ENCODE measurements around the gene THSD4. TPM values are rescaled to one million over a fixed set of nuclear protein-coding genes. Genes with fewer than 3 reads are reported as not detected.

Gene THSD4
- total and polyA plus RNA-seq, 2 of the 8 experiments (the other 6 are each of a cell fraction or from before 2014, with no cell fraction given), result 2.5 to 6.2 TPM

- Histone ChIP-seq H2BK20ac (ENCODE audit: low read length) (no peak overlapping the region), H3K23me2 (ENCODE audit: low read depth, low read length) (no peaks in the 10 kb centered on the region), H3K4me2 (ENCODE audit: insufficient read depth in 1 of 2, low read depth in 2 of 2, low read length in 2 of 2) (no peak overlapping the region), H4K8ac (ENCODE audit: extremely low read depth, insufficient read depth, low read length) (no peak overlapping the region), H3K4me3 (ENCODE audit: extremely low read depth in 1 of 4, insufficient read depth in 2 of 4, low read depth in 3 of 4, low read length in 4 of 4) (no peak overlapping the region), H4K91ac (replicated peaks; ENCODE audit: insufficient read length, low read length) (no peak overlapping the region), H3K14ac (ENCODE audit: insufficient read length) (no peak overlapping the region), H2AK5ac (ENCODE audit: low read depth, low read length) (no peak overlapping the region), H3K9ac (replicated peaks in 1 of 4; ENCODE audit: extremely low read depth in 1 of 4, low read depth in 3 of 4, low read length in 3 of 4) (no peak overlapping the region), H3K27me3 (replicated peaks in 1 of 4; ENCODE audit: control insufficient read depth in 3 of 4, extremely low read depth in 1 of 4, insufficient read depth in 3 of 4, low read length in 3 of 4) (no peaks in the 10 kb centered on the region), H2BK5ac (ENCODE audit: low read depth, low read length) (no peak overlapping the region), H3K18ac (ENCODE audit: extremely low read depth, low read length) (no peak overlapping the region), H3K36me3 (ENCODE audit: control insufficient read depth in 2 of 4, insufficient read depth in 4 of 4, low read length in 3 of 4) (no peaks in the 10 kb centered on the region), H3K4ac (replicated peaks; ENCODE audit: insufficient read length, low read depth, low read length) (no peak overlapping the region), H2BK12ac (ENCODE audit: low read depth, low read length) (no peak overlapping the region), H2BK120ac (replicated peaks; ENCODE audit: low read depth, low read length) (no peak overlapping the region), H2AFZ (ENCODE audit: low read length) (no peak overlapping the region), H3K23ac (ENCODE audit: insufficient read length) (no peak overlapping the region), H3K79me1 (ENCODE audit: low read depth, low read length) (no peaks in the 10 kb centered on the region), H3K4me1 (replicated peaks in 1 of 4; ENCODE audit: control insufficient read depth in 3 of 4, insufficient read depth in 4 of 4, low read length in 3 of 4) (no peaks in the 10 kb centered on the region), H3K9me3 (ENCODE audit: insufficient read depth in 2 of 2, low read depth in 1 of 2, low read length in 1 of 2) (no peaks in the 10 kb centered on the region), H3K56ac (replicated peaks; ENCODE audit: insufficient read length, low read depth, low read length) (no peak overlapping the region), H2BK15ac (ENCODE audit: low read length) (no peak overlapping the region), H4K5ac (ENCODE audit: insufficient read length, low read depth, low read length) (no peak overlapping the region), H4K20me1 (replicated peaks in 1 of 2; ENCODE audit: control insufficient read depth in 1 of 2, insufficient read depth in 2 of 2, low read length in 2 of 2) (no peaks in the 10 kb centered on the region), H3K27ac (ENCODE audit: low read depth, low read length) (no peak overlapping the region), H3K79me2 (ENCODE audit: control insufficient read depth in 1 of 2, insufficient read depth in 2 of 2, low read length in 2 of 2) (no peaks in the 10 kb centered on the region)
- 91% methylated on average over 8 of the region's 8 CpGs; no CpG with 5 or more reads in 1 of the 2 experiments for WGBS, 2 experiments (ENCODE audit: extremely low coverage in 1 of 2, insufficient coverage in 1 of 2, insufficient read length in 1 of 2, insufficient replicate concordance in 2 of 2, low coverage in 1 of 2, low lambda C conversion rate in 2 of 2, missing lambda C conversion rate in 1 of 2)
- ChIA-PET POLR2A (ENCODE audit: partially characterized antibody) (interaction anchor here (1.0 kb wide), 1 partner anchor 20 kb away, joined by 3 read pairs; no protein-coding TSS in a partner anchor), CTCF (ENCODE audit: partially characterized antibody) (interaction anchor here (0.8 to 2.3 kb wide), 8 partner anchors 8 to 99 kb away, joined by 3 to 18 read pairs (median 4); no protein-coding TSS in a partner anchor)
- no peak for DNase-seq (ENCODE audit: low read depth in 1 of 2, low spot score in 2 of 2)
- FAIRE-seq, result no peak
- TF ChIP-seq BRCA1 (IDR thresholded peaks at IDR 0.05; ENCODE audit: low read depth, low read length) (no peak), BACH1 (IDR thresholded peaks at IDR 0.05; ENCODE audit: low read length) (no peak), YY1 (IDR thresholded peaks at IDR 0.05; ENCODE audit: low read depth, low read length) (no peak), EZH2 (IDR thresholded peaks at IDR 0.05; ENCODE audit: low read depth, low read length, severe bottlenecking) (no peak), KDM5A (IDR thresholded peaks at IDR 0.05; ENCODE audit: low read length) (no peak), ZNF274 (IDR thresholded peaks at IDR 0.05; ENCODE audit: borderline replicate concordance, extremely low read depth, low read length) (no peak), CTCF (IDR thresholded peaks at IDR 0.05; ENCODE audit: control extremely low read depth in 1 of 3, insufficient read depth in 1 of 3, low read depth in 1 of 3, low read length in 3 of 3) (no peak), PHF8 (conservative IDR thresholded peaks at IDR 0.05; ENCODE audit: low read depth, low read length) (no peak), POLR2A (IDR thresholded peaks at IDR 0.05; ENCODE audit: control extremely low read depth in 1 of 2, low read depth in 2 of 2, low read length in 2 of 2) (no peak), SIRT6 (IDR thresholded peaks at IDR 0.05; ENCODE audit: low read length) (no peak), TAF7 (optimal IDR thresholded peaks at IDR 0.05; ENCODE audit: borderline replicate concordance, low read depth, low read length) (no peak), TAF1 (IDR thresholded peaks at IDR 0.05; ENCODE audit: low read depth, low read length) (no peak), SP1 (IDR thresholded peaks at IDR 0.05; ENCODE audit: low read depth, low read length) (no peak)
These were observed 361.6 kb downstream of the THSD4 start for GRCh38 chr15:71476823-71477222.

Data from H1 (cell line).